Neural crest cell (in vitro differentiated cells): ENCODE measurements around the gene KRT72. TPM values are rescaled to one million over a fixed set of nuclear protein-coding genes. Genes with fewer than 3 reads are reported as not detected.

Source experiments
- DNase-seq: peaks from one replicate; pipeline ENCODE4 v3.0.0; 2021; ENCODE audit warnings: low read depth, mixed read lengths, low spot score
- H3K27ac Mint-ChIP-seq: one replicate; pipeline ENCODE4 v1.8.0; 2021; ENCODE audit warnings: mild to moderate bottlenecking, mixed read lengths; ENCODE audit not compliant: unreplicated experiment
- H3K27me3 Mint-ChIP-seq: 2 replicates; pipeline ENCODE4 v1.8.0; 2021; ENCODE audit warnings: low read depth, mild to moderate bottlenecking, mixed read lengths
- H3K36me3 Mint-ChIP-seq: 2 replicates; pipeline ENCODE4 v1.8.0; 2021; ENCODE audit warnings: low read depth, mild to moderate bottlenecking, mixed read lengths
- H3K4me1 Mint-ChIP-seq: 2 replicates; pipeline ENCODE4 v1.8.0; 2021; ENCODE audit warnings: mixed read lengths
- H3K4me3 Mint-ChIP-seq: one replicate; pipeline ENCODE4 v1.8.0; 2021; ENCODE audit warnings: mild to moderate bottlenecking, mixed read lengths
- H3K9me3 Mint-ChIP-seq: 2 replicates; pipeline ENCODE4 v1.8.0; 2021; ENCODE audit warnings: mixed read lengths
- CTCF ChIP-seq: fragments of 200-600 bp; sonication (generic); conservative IDR thresholded peaks from 2 replicates; pipeline ENCODE4 v1.5.0; 2021; ENCODE audit warnings: antibody characterized with exemption, mild to moderate bottlenecking
- total RNA-seq: library from RNA; stranded (reverse); gene quantifications from 2 replicates; pipeline ENCODE4 v1.2.1, GENCODE V29; 2021

Gene KRT72
- total RNA-seq, 1 donor from 2014 or later = not detected

GRCh38 chr12:52630008-52630500, 28.8 kb upstream of the KRT72 start:
- no peak for TF ChIP-seq CTCF
- Mint-ChIP-seq H3K4me3 (no peak overlapping the region), H3K4me1 (no peaks in the 10 kb centered on the region), H3K9me3 (no peaks in the 10 kb centered on the region), H3K27ac (no peak overlapping the region), H3K36me3 (no peaks in the 10 kb centered on the region), H3K27me3 (peaks cover 29% of the 10 kb centered on the region)
- DNase-seq = no peak

GRCh38 chr12:52629281-52630007, 28.2 kb upstream of the KRT72 start:
- Mint-ChIP-seq H3K4me3 (no peak overlapping the region), H3K36me3 (no peaks in the 10 kb centered on the region), H3K27me3 (peaks cover 34% of the 10 kb centered on the region), H3K9me3 (no peaks in the 10 kb centered on the region), H3K4me1 (no peaks in the 10 kb centered on the region), H3K27ac (no peak overlapping the region)
- no peak for TF ChIP-seq CTCF
- no peak for DNase-seq

- no peaks in the 10 kb centered on the region for H3K9me3 Mint-ChIP-seq
- H3K4me1 Mint-ChIP-seq = no peaks in the 10 kb centered on the region
- no peak overlapping the region for H3K4me3 Mint-ChIP-seq
- H3K36me3 Mint-ChIP-seq = no peaks in the 10 kb centered on the region
- H3K27ac Mint-ChIP-seq = no peak overlapping the region
- H3K27me3 Mint-ChIP-seq = peaks cover 35% of the 10 kb centered on the region
- no peak for DNase-seq
- no peak for TF ChIP-seq CTCF
Measured at GRCh38 chr12:52628841-52629240, 27.6 kb upstream of the KRT72 start.

GRCh38 chr12:52628111-52628507, 26.8 kb upstream of the KRT72 start:
- H3K27ac Mint-ChIP-seq = no peak overlapping the region
- H3K9me3 Mint-ChIP-seq = no peaks in the 10 kb centered on the region
- no peaks in the 10 kb centered on the region for H3K4me1 Mint-ChIP-seq
- no peak for DNase-seq
- H3K27me3 Mint-ChIP-seq = peaks cover 33% of the 10 kb centered on the region
- no peak overlapping the region for H3K4me3 Mint-ChIP-seq
- TF ChIP-seq CTCF = no peak
- H3K36me3 Mint-ChIP-seq = no peaks in the 10 kb centered on the region

- peaks cover 30% of the 10 kb centered on the region for H3K27me3 Mint-ChIP-seq
- H3K36me3 Mint-ChIP-seq = no peaks in the 10 kb centered on the region
- H3K4me3 Mint-ChIP-seq = no peak overlapping the region
- no peaks in the 10 kb centered on the region for H3K9me3 Mint-ChIP-seq
- H3K27ac Mint-ChIP-seq = no peak overlapping the region
- no peak for TF ChIP-seq CTCF
- DNase-seq = no peak
- peaks cover 5% of the 10 kb centered on the region for H3K4me1 Mint-ChIP-seq
Measured at GRCh38 chr12:52627395-52628110, 26.3 kb upstream of the KRT72 start.
